HL-60/S4 treated with phorbol 12-myristate 13-acetate at 8.2 ng/mL for 4 days and 3 days (cell line): ENCODE measurements around the gene TCEANC.

Source experiments
- in situ Hi-C: fragments of 300-500 bp; cut with MboI; formaldehyde crosslinking; loops from 2 replicates; pipeline ENCODE4 v1.15.0; 2022; ENCODE audit warnings: low sequenced_read_pairs

Gene TCEANC

DNA sequence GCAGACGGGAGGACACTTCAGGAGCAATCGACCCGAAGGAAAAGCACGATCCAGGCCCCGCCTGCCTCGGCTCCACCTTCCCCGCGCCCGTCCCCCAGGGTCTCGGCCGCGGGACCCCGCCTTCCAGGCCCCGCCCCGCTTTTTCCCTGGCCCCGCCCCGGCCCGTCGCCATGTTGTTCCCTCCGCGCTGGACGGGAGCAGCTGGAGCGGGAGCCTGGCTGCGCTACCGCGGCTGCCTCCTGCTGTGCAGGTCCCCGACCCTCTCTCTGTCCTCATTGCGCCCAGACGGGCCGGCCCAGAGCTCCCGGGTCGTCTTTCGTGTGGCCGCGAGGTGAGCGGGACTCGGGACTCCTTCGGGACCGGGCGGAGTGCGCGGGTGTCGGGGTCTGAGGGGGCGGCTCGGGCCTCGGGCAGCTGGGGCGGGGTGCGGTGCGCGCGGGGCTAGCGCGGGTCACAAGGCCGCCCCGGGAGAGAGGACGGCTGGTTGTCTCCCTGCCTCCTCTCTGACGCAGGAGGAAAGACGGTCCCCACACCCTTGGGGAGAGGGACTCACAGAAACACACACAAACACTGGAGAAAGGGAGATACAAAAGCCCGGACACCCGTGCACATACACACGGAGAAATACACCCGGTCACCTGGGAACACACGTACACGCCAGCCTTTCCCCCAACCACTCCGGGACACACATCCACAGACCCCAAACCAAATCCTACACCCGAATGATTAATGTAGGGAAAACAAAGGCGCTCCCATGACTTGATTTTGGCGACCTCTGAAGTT is 36.2 kb downstream of the TCEANC start, which contains the start of gene RAB9A:
RAB9A (plus strand) TSS at position 171 of the 783 bp plus-strand sequence. CDS start 19,619 bp downstream, outside the sequence.
- in situ Hi-C loops, result no loop called here

GRCh38 chrX:13689741-13690211 is 36.8 kb downstream of the TCEANC start:
- in situ Hi-C loops, result no loop called here

DNA sequence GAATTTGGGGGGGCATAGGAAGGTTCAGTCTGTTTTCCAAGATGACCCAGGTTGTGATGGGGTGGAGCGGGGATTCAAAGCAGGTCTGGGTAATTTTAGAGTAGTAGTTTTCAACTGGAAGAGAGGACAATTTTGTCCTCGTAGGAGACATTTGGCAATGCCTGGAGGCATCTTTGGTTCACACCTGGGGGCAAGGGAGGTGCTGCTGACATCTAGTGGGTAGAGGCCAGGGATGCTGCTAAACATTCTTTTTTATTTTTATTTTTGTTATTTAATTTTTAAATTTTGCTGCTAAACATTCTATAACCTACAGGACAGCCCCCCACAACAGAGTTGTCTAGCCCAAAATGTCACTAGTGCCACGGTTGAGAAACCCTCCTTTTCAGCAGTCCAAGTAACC is 37.9 kb downstream of the TCEANC start:
- in situ Hi-C loops, result no loop called here

GRCh38 chrX:13691841-13692371 is 39.0 kb downstream of the TCEANC start:
- in situ Hi-C loops, result no loop called here

- in situ Hi-C loops, result no loop called here
Observed at GRCh38 chrX:13692771-13693231, 39.9 kb downstream of the TCEANC start.

DNA sequence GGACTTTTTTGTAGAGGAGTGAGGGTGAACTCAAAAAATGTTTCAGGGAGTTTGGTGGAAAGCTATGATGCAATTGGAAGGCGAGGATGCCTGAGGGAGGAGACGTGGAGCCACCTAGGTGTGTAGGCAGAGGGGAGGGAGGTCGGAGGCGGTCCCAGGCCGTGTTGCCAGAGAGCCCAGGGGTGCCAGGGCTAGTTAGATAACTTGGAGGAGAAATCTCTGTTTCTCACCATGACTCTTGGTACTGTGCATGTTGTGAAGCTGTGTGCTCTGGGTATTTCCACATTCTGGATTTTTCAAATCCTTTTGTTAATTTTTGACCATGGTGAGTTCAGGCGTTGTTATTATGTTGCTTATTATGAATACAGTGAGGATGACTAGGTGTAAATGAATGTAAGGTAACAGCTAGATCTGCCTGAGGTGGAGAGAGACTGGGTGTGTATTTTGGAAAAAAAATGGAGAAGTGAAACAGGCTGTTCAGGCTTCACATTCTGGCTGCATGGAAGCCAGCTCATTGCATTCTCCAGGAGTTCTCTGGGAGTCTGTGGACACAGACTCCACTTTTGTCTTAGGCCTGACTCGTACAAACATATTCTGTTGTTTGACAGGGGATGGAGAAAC is 40.5 kb downstream of the TCEANC start:
- in situ Hi-C loops, result no loop called here

DNA sequence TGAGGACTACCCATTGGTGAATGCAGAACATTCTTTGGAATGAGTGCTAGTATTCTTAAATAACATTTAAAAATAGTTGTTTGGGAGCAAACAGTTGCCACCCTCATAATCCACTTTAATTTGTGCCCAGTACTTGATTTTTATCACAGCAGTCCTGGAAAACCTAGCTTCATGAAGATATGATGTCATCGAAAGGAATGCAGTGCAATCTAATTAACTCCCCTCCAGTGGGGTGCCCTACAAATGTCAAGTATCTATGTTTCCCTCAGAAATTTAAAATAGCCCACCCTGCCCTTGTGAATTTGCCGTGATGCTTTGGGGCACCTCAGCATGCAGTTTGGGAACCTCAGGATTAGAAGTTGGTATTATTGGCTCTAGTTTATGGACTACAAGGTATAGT is 41.4 kb downstream of the TCEANC start:
- in situ Hi-C loops, result no loop called here

GRCh38 chrX:13694983-13695382 is 42.0 kb downstream of the TCEANC start:
- in situ Hi-C loops, result no loop called here

- in situ Hi-C loops, result no loop called here
Observed at GRCh38 chrX:13695601-13696115, 42.7 kb downstream of the TCEANC start.

- in situ Hi-C loops, result no loop called here
Observed at GRCh38 chrX:13697455-13697854, 44.5 kb downstream of the TCEANC start.

DNA sequence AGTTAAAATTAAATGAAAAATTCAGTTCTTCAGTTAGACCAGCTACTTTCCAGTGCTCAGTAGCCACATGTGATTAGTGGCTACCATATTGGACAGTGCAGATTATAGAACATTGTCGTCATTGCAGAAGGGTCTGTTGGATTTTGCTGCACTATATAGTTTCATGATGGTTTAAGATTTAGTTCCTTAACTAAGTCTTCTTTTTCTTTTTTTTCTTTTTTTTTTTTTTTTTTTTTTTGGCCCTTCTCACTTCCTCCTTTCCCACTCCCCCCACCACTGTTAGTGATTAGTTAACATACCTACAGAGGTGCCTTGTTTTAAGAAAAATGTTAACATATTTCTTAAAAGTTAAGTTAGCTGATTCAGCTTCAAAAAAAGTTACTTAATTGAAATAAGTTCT is 45.0 kb downstream of the TCEANC start:
- in situ Hi-C loops, result no loop called here

GRCh38 chrX:13698432-13698831 is 45.5 kb downstream of the TCEANC start:
- in situ Hi-C loops, result no loop called here

DNA sequence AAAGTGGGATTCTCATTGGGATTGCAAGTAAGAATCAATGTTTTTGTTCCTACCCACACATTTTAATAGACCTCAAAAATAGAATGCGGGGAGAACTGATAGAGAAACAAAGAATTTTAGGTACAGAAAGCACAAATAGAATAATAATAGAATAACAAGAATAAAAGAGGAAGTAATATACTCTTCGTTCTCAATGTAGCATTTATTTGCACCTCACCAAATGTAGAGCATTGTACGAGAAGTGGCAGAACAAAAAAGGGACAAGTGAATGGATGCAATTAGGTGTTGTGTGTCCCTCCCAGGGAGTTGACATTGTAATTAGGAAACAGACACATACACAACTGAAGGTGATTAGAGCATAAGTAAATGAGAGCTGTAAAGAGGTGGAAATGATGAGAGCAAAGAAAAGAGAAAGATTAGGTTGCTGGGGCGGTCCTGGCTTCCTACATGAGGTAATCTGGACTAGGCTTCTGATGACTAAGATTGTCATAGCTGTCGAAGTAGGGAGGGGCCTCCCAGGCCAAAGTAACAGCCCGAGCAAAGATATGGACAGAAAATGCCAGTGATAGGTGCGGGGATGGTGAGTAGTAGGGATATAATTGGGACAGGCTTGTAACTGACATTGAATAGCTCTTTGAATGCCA is 46.4 kb downstream of the TCEANC start:
- in situ Hi-C loops, result no loop called here

DNA sequence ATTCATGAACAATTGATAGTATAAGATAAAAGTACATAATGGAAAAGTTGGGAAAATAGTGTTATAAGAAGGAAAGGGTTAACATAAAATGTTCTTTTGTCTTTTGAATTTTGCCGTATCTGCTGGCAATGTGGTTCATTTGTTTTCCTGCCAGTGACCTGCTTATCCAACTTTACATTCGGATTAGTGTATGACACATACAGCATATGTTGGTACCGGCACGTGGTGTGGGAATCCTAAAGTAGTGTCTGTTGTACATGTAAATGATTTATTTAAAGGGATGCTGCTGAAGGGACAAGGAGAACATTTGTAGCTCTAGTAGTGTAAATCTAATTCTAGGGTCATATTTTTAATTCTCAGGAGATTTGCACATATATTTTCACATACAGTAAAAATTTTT is 47.4 kb downstream of the TCEANC start:
- in situ Hi-C loops, result no loop called here

DNA sequence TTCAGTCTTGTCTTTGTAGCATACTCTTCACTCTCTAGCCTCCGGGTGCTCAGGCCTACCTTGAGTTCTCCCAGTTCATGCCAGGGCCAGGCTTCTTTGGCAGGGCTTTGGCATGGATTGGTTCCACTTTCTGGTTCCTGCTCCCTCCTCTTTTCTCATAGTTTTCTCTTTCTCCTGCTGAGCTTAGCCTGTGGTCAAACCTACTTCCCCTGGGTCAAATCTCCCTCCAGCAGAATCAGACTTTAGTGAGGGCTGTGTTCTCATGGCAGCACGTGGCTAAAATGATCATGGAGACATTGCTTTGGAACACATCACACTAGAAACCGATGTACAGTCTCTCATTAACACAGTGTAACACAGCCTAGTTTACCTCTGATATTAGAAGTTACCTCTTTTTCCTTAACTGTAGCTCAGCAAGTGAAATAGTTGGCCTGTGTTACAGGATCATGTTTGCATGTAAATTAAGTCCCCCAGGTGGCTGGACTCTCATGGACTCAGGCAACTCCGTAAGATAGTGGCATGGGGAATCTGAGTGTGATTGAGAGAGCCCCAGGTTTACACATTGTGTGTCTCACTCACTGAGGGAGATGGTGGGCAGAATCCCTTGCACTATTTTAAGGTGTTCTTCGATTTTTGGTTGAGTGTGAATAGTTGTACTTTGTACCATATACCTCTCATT is 49.3 kb downstream of the TCEANC start:
- in situ Hi-C loops, result no loop called here

- in situ Hi-C loops, result no loop called here
Observed at GRCh38 chrX:13703135-13703534, 50.2 kb downstream of the TCEANC start.

DNA sequence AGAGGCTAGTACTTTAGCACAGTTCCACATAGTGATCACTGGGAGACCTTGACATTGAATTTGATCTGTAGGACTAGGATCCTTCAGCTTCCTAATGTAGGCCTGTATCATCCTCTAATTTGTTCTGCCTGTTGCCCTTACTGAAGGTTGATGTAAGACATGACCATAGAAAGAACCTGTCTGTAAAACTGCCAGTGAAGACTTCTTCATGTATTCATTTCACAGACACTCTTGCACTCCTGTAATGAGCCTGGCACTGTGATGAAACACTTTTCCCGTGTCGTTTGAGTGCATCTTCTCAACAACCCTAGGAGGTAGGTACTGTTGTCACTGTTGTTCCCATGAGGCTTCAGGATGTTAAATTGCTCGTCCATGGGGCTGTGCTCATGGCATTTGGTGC is 50.6 kb downstream of the TCEANC start:
- in situ Hi-C loops, result no loop called here

DNA sequence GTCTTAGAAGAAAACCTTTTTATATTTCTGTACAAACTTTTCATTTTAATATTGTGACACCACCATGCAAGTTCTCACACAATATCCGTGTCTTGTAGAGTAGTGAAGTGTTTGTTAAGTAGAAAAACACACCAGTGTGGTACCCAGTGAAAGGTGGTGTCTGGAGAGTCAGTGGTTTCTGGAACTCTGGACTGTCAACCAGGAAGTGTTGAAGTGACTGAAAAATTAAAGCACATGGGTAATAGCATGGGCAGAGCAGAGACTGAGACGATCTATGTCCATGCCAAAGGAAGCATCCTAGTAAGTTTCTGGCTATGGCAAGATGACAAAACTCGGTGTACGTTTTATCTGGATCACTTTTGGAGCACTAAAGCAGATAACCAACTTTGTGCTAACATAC is 58.2 kb downstream of the TCEANC start:
- in situ Hi-C loops, result no loop called here
